COLO668 (cell line): ENCODE data around the gene CALHM2.

Source experiments
- DNase-seq: peaks from one replicate; lab custom pipeline; 2025; ENCODE audit not compliant: unreplicated experiment; lab: John Stamatoyannopoulos, UW

The CALHM2 gene

GRCh38 chr10:103451091-103451813, 918 bp downstream of the CALHM2 start:
- peak; percentile 13 for DNase-seq

GRCh38 chr10:103450201-103450695, 1.9 kb downstream of the CALHM2 start:
- no peak for DNase-seq

GRCh38 chr10:103449208-103450144, 2.7 kb downstream of the CALHM2 start:
- DNase-seq: no peak

GRCh38 chr10:103448746-103449145, 3.4 kb downstream of the CALHM2 start:
- no peak for DNase-seq

GRCh38 chr10:103447187-103447586, 5.0 kb downstream of the CALHM2 start:
- no peak for DNase-seq

GRCh38 chr10:103445767-103446567, 6.2 kb downstream of the CALHM2 start:
- DNase-seq: no peak

GRCh38 chr10:103445366-103445765, 6.8 kb downstream of the CALHM2 start:
- DNase-seq: no peak

GRCh38 chr10:103444478-103444877, 7.7 kb downstream of the CALHM2 start:
- no peak for DNase-seq

GRCh38 chr10:103443475-103444185, 8.5 kb downstream of the CALHM2 start:
- DNase-seq: no peak

- no peak for DNase-seq
Measured at GRCh38 chr10:103442031-103442461, 10.1 kb downstream of the CALHM2 start.

- no peak for DNase-seq
Measured at GRCh38 chr10:103441611-103442010, 10.6 kb downstream of the CALHM2 start.

GRCh38 chr10:103441206-103441605, 11.0 kb downstream of the CALHM2 start:
- no peak for DNase-seq

- DNase-seq: no peak
Measured at GRCh38 chr10:103440416-103440815, 11.8 kb downstream of the CALHM2 start.

GRCh38 chr10:103439776-103440175, 12.4 kb downstream of the CALHM2 start:
- DNase-seq: no peak

GRCh38 chr10:103433858-103434257, 18.3 kb downstream of the CALHM2 start:
- DNase-seq: no peak

- DNase-seq: no peak
Measured at GRCh38 chr10:103431902-103432301, 20.3 kb downstream of the CALHM2 start.

GRCh38 chr10:103429647-103430046, 22.5 kb downstream of the CALHM2 start:
- DNase-seq: no peak

GRCh38 chr10:103428989-103429643, 23.1 kb downstream of the CALHM2 start:
- DNase-seq: no peak

GRCh38 chr10:103427866-103428265, 24.3 kb downstream of the CALHM2 start:
- no peak for DNase-seq

GRCh38 chr10:103423748-103424147, 28.4 kb downstream of the CALHM2 start:
- DNase-seq: no peak
